ENCODE results near the gene TIMELESS. TPM values are rescaled to one million over a fixed set of nuclear protein-coding genes. Genes with fewer than 3 reads are reported as not detected.
"Not testable (repeated sequence)": the region's sequence is repeated elsewhere in the genome, so short reads cannot be mapped to it uniquely, and the experiment has no call there.

The TIMELESS gene
- total RNA-seq, 1 donor from 2014 or later, result 2.9 TPM

DNA sequence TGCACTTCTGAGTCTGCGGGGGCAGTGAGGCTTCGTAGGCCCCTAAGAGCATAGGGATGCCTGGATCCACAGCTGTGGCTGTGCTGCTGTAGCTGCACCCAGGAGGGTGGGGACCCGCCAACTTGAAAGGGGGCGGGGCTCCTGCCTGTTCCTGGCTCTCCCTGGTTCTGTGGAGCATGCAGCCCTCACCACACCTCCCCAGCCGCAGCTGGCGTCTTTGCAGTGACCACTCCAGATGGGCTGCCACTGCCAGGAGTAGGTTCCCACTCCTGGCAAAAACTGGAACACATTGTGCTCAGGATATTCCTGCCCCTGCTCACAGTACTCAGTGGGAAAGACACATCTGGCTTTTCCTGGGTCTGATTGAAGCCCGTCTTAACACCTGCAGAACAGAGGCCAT lies 35.8 kb downstream of the TIMELESS start:
- DNase-seq (ENCODE audit: low spot score in 2 of 2), result no peak
- no peak for FAIRE-seq

DNA sequence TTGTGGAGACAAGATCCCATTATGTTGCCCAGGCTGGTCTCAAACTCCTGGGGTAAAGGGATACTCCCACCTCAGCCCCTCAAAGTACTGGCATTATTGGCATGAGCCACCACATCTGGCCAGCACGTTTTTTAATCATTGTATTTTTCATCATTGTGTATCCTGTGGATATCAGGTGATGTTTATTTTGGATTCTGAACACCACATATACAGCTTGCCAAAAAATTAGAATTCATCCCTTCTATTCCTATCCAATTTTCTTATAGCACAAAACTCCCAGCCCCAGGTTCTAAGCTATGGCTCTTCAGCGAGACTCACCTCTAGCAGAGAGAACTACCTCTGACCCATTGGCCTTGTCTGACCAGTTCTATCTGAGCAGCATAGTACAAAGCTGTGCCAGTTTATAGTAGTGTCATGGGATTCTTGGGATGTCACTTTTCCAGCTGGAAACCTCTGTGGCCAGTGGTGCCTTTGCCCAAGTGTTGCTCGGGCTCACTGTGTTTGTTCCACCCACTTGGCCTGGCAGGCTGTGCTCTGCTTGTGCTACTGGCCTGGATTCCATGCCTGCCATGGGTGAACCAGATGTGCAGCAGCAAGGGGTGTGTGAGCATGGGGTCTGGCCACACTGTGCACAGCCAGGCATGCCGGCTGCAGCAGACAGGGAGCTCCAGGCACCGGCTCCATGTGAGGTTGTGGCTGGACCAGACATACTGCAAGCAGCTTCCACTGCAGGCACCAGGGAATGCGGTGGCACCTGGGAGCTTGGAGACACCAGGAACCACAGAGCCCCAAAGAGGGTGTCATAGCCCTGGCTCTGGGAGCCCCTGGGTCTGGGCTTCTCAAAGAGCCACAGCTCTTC lies 37.2 kb downstream of the TIMELESS start:
- DNase-seq (ENCODE audit: low spot score in 2 of 2) (no peak), FAIRE-seq (no peak)

DNA sequence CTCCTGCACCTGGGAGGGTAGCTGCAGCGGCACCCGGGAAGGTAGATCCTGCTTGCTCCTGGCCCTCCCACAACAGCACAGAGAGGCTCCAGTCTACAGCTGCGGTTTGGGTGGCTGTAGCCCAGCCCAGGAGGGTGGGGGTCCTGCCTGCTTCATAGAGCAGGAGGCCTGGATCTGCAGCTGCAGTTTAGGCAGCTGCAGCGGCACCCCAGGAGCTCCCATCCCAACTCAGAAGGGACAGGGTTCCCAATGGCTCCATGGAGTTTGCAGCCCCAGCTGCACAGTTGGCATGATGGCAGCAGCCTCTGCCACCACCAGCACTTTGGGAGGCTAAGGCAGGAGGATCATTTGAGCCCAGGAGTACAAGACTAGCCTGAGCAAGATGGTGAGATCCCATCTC lies 38.5 kb downstream of the TIMELESS start:
- DNase-seq (ENCODE audit: low spot score in 2 of 2), result no peak
- FAIRE-seq, result no peak

DNA sequence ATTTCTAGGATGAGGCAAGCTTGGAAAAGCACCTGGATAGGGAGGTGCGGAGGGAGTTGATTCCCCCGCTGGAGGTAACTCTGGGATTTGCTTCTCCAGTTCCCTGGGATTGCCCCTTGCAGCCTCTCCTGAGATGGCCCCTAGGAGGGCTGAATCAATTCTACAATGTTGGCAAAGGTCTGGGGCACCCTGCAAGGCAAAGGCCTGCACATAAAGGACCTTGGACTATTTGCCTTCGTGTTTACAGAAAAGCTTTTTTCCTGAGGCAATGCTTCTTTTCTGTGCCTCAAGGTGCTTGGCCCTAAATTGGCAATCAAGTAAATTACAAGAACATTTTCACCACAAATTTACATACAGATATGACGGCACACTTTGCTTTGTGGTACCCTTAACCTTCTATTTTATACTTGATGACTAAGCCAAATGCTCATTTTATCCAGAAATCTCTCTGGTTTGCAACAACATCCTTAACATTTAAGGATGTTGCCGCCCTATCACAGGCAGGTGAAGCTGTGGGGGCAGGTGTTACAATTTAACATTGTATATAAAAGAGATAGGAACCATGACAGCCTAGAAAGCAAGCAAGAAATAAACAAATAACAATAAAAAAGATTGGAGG lies 40.3 kb downstream of the TIMELESS start:
- FAIRE-seq (no peak), DNase-seq (ENCODE audit: low spot score in 2 of 2) (no peak)

DNA sequence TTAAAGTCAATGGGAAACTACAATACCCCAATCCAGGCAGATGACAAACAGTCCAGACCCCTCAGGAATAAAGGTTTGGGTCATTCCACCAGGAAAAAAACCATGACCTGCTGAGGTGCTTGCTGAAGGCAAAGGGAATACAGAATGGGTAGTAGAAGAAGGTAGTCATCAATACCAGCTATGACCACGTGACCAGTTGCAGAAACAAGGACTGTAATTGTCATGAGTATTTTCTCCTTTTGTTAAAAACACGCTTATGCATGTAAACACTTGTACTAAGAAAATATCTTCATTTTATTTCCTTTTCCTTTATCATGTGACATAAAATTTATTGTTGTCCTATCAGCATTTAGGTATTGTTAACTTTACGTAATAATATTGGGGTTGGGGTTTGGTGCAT lies 45.0 kb downstream of the TIMELESS start:
- not testable (repeated sequence) for FAIRE-seq; DNase-seq (ENCODE audit: low spot score in 2 of 2)

DNA sequence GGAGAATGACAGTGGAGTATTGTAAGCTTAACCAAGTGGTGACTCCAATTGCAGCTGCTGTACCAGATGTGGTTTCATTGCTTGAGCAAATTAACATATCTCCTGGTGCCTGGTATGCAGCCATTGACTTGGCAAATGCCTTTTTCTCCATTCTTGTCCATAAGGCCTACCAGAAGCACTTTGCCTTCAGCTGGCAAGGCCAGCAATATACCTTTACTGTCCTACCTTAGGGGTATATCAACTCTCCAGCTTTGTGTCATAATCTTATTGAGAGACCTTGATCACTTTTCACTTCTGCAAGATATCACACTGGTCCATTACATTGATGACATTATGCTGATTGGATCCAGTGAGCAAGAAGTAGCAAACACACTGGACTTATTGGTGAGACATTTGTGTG lies 47.6 kb downstream of the TIMELESS start:
- not testable (repeated sequence) for FAIRE-seq; DNase-seq (ENCODE audit: low spot score in 2 of 2)

DNA sequence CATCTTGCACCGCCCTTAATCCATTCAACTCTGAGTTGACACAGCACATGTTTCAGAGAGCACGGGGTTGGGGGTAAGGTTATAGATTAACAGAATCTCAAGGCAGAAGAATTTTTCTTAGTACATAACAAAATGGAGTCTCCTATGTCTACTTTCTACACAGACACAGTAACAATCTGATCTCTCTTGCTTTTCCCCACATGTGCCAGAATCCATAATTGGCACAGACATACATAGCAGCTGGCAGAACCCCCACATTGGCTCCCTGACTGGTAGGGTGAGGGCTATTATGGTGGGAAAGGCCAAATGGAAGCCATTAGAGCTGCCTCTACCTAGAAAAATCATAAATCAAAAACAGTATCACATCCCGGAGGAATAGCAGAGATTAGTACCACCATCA lies 48.1 kb downstream of the TIMELESS start:
- FAIRE-seq; DNase-seq (ENCODE audit: low spot score in 2 of 2): not testable (repeated sequence)

DNA sequence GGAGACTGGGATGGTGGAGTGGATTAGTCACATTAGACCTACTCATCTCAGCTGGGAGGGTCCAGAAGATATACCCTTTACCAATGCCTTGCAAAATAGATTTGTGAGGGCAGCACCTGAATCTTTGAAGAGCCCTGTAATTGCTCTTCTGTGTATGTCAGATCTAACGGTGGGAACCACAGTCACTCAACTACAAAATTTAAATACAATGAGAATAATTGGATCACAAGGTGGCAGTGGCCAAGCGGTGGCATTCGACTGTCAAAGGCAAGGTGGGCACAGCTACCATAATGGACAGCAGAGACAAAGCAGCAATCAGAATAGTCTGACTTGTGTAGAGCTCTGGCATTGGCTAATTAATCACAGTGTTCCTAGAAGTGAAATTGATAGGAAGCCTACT lies 49.8 kb downstream of the TIMELESS start:
- FAIRE-seq; DNase-seq (ENCODE audit: low spot score in 2 of 2): not testable (repeated sequence)

DNA sequence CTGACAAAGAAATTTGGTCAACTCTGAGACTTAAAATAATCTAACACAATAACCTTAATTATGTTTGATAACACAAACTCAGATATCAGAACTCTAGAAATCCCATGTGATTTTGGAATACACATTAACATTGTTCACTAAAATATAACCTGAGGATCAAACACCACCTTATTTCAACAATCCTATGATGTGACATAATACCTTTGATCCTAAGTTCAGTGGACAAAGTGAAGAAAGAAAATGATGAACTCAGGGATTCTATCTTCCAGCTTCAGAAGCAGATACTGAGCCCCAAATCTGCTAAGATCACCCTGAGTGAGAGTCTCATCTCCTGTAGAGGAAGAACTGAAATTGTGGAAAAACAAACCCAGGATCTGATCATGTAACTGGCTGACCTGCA lies 50.9 kb downstream of the TIMELESS start:
- DNase-seq (ENCODE audit: low spot score in 2 of 2), result no peak
- FAIRE-seq, result no peak

DNA sequence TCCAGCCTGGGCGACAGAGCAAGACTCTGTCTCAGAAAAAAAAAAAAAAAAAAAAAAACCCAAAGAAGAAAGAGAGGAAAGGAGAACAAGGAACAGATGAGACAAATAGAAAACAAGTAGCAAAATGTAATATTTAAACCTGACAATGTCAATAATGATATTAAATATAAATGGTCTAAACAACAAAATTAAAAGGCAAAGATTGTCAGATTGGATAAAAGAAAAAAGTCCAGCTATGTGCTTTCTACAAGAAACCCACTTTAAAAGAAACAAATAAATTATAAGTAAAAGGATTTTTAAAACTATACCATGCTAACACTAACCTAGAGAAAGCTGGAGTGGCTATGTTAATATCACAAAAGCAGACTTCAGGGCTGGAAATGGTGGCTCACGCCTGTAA lies 56.9 kb downstream of the TIMELESS start:
- FAIRE-seq (no peak), DNase-seq (ENCODE audit: low spot score in 2 of 2) (no peak)

DNA sequence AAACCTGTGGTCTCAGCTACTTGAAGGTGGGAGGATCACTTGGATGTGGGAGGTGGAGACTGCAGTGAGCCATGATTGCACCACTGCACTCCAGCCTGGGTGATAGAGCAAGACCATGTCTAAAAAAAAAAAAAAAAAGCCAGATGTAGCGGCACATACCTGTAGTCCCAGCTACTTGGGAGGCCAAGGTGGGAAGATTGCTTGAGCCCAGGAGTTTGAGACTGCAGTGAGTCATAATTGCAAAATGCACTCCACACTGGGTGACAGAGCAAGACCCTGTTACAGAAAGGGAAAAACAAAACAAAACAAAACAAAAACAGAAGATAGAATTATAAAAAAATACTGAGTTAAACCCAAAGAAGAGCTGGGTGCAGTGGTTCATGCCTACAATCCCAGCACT lies 57.5 kb downstream of the TIMELESS start:
- FAIRE-seq, result no peak
- no peak for DNase-seq (ENCODE audit: low spot score in 2 of 2)

DNA sequence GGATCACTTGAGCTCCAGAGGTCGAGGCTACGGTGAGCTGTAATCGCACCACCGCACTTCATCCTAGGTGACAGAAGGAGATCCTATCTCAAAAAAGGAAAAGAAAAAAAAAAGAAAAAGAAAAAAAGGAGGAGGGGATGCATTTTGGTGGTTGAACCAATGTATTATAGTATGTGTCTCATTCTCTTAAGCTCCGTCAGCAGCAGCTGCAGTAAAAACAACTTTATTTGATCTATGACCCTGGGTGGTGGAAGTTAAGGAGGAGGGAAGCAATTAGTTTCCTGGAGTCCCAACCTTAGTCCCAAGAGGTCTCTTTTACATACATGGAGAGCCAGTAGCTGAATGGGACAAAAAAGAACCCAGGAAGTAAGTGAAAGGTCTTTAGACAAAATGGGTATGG lies 59.8 kb downstream of the TIMELESS start:
- no peak for DNase-seq (ENCODE audit: low spot score in 2 of 2)
- FAIRE-seq, result no peak

DNA sequence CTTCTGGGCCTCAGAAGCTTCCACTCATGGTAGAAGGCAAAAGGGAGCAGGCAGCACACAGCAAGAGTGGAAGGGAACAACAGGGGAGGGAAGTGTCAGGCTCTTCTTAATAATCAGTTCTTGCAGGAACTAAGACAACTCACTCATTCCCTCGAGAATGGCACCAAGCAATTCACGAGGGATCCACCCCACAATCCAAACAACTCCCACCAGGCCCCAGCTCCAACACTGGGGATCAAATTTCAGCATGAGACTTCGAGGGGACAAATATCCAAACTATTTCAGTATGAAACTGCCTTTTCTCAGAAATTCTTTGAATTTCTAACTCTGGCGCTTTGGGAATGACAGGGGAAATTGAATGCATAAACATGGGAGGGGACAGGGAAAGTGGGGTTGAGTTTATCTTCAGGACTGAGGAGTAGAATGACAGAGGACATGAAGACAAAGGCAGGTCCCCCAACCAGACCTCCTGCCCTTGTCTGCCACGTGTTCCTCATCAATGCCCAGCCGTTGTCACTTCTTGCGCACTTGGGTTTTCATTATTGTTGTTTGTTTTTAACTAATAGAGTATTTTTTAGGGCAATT lies 62.0 kb downstream of the TIMELESS start:
- DNase-seq (ENCODE audit: low spot score in 2 of 2) (no peak), FAIRE-seq (no peak)

DNA sequence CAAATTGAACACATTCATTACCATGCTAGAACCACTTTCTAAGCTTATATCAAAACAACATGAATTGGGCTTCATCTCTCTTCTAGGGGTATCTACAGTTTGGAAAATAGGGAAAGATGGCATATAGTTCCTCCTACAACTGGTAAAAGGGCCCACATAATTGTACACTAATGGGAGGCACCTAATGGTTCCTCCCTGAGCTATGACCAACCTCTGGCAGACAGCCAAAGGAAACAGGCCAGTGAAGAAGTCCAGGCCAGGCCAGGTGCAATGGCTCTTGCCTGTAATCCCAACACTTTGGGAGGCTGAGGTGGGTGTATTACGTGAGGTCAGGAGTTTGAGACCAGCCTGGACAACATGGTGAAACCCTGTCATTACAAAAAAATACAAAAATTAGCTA lies 63.4 kb downstream of the TIMELESS start:
- no peak for FAIRE-seq
- no peak for DNase-seq (ENCODE audit: low spot score in 2 of 2)

DNA sequence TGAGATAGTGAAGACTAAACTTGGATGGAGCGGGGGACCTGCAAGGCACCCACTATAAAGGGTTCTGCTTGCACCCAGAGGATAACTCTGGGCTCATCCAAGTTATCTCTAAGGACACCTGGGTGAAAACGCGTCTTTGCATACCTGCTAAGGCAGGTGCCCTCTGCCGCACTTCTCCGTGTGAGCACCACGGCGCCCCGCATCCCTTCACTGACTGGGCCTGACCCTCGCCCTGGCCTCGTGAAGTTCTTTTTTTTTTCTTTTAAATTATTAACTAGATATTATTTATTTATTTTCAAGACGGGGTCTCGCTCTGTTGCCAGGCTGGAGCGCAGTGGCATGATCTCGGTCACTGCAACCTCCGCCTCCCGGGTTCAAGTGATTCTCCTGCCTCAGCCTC lies 66.6 kb downstream of the TIMELESS start:
- FAIRE-seq, result no peak

DNA sequence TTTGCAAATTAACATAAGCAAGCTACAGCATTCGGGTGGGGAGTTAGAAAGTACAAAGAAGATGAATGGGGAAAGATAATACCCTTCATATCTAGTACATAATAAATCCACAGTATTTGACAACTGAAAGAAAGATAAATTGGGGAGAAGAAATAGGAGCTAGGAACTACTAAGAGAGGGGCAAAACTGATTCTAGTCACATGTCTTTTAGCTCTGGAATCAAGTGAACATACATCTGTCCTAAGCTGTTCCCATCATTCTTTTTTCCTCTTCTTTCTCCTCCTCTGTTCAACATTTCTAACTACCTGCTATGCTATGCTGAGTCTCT lies 71.3 kb downstream of the TIMELESS start:
- FAIRE-seq, result no peak
- DNase-seq (ENCODE audit: low spot score in 2 of 2), result no peak

More for the DNA sequence above, 66.6 kb downstream of the TIMELESS start:
- DNase-seq (ENCODE audit: low spot score in 2 of 2), result no peak

DNA sequence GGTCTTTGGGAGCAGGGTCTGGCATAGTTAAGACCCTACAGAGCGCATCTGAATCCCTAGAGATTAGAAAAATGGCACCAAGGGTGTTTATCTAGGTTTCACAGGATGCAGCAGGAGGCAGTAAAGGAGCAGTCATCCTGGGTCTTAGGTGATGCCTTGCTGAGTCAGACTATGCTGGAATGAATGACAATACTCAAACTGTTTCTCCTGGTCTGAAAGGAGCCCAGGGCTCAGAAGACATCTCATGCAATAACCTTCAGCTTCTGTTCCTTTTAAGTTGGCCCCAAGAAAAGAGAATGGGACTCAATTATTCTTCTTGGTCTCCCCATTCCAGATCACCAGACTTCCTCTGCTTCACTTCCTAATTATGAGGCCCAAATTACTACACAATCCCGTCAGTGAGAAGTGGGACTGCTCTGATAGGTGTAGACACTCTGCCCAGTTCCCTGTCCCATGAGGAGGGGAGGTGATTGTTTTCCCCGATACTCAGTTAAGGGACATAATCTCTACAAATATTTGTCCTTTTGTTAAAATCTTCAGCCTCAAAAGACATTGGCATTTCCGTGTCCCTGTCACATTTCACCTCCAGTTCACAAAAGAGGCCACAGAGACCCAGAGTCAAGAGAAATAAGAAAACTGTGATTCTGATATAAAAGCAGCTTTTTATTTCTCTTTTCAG lies 71.8 kb downstream of the TIMELESS start:
- FAIRE-seq, result no peak

DNA sequence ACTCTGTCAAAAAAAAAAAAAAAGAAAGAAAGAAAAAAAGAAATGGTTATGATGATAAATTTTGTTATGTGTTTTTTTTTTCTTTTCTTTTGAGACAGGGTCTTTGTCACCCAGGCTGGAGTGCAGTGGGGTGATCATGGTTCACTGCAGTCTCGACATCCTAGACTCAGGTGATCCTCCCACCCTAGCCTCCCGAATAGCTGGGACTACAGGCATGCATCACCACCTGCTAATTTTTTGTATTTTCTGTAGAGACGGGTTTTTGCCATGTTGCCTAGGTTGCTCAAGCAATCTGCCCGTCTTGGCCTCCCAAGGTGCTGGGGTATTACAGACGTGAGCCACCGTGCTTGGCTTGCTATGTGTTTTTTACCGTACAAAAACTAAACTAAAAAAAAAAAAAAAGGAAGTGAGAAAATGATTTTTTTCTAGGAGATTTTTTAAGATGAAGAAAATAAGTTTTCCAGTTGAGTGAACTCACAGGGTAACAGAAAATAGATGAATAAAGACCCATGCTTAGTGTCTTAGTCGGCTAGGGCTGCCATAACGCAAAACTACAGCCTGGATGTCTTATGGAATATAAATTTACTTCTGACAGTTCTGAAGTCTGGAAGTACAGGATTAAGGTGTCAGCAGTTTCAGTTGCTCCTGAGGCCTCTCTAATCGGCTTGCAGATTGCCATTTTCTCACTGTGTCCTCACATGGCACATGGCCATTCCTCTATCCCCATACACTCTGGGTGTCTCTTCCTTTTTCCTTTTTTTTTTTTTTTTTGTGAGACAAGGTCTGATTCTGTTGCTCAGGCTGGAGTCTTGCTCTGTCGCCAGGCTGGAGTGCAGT lies 73.4 kb downstream of the TIMELESS start:
- DNase-seq (ENCODE audit: low spot score in 2 of 2) (no peak), FAIRE-seq (no peak)

More for the DNA sequence above, 71.8 kb downstream of the TIMELESS start:
- no peak for DNase-seq (ENCODE audit: low spot score in 2 of 2)

DNA sequence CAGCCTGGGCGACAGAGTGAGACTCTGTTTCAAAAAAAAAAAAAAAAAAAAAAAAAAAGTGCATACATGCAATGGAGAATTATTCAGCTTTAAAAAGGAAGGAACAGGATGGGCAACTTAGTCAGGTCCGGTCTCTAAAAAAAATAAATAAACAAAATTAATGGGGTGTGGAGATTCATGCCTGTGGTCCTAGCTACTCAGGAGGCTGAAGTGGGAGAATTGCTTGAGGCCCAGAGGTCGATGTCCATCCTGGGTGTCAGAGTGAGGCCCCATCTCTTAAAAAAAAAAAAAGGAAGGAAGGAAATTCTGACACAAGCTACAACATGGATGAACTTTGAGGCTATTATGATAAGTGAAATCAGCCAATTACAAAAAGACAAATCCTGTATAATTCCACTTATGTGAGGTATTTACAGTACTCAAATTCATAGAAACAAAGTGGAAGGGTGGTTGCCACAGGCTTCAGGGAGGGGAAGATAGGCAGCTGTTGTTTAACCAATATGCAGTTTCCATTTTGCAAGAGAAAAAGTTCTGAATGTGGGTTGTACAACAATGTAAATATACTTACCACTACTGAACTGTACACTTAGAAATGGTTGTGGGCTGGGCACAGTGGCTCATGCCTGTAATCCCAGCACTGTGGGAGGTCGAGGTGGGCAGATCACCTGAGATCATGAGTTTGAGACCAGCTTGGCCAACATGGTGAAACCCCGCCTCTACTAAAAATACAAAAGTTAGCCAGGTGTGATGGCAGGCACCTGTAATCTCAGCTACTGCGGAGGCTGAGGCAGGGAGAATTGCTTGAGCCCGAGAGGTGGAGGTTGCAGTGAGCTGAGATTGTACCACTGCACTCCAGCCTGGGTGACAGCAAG lies 74.3 kb downstream of the TIMELESS start:
- FAIRE-seq, result no peak

More for the DNA sequence above, 74.3 kb downstream of the TIMELESS start:
- no peak for DNase-seq (ENCODE audit: low spot score in 2 of 2)
